Vagina (tissue), 2 donors: ENCODE data around the gene CREG2.
"Not testable (repeated sequence)": the region's sequence is repeated elsewhere in the genome, so short reads cannot be mapped to it uniquely, and the experiment has no call there.

Experiments used
- CTCF ChIP-seq, 3 experiments: fragments of 450-650 bp in 2 of 3; fragments of 200-600 bp in 1 of 3; sonication (generic) in 1 of 3; IDR thresholded peaks; one replicate each; pipeline ENCODE4 v1.5.1; 2017 to 2019; ENCODE audit warnings: antibody characterized with exemption in 3 of 3, mild to moderate bottlenecking in 2 of 3, moderate library complexity in 2 of 3
- POLR2A ChIP-seq, 2 donors: fragments of 450-650 bp; IDR thresholded peaks; one replicate each; pipeline ENCODE4 v1.6.1; 2017; ENCODE audit warnings: antibody characterized with exemption in 2 of 2, mild to moderate bottlenecking in 2 of 2, moderate library complexity in 2 of 2
- POLR2AphosphoS5 ChIP-seq, 2 donors: sonication (generic); formaldehyde crosslinking; IDR thresholded peaks; one replicate each; pipeline ENCODE4 v1.9.0; 2017; ENCODE audit warnings: antibody characterized with exemption in 2 of 2, mild to moderate bottlenecking in 2 of 2, low read depth in 1 of 2; ENCODE audit not compliant: insufficient read depth in 1 of 2

DNA sequence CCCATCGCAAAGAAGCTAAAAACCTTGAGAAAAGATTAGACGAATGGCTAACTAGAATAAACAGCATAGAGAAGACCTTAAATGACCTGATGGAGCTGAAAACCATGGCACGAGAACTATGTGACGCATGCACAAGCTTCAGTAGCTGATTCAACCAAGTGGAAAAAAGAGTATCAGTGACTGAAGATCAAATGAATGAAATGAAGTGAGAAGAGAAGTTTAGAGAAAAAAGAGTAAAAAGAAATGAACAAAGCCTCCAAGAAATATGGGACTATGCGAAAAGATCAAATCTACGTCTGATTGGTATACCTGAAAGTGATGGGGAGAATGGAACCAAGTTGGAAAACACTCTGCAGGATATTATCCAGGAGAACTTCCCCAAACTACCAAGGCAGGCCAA is 70.7 kb downstream of the CREG2 start:
- not testable (repeated sequence) for TF ChIP-seq POLR2A (IDR thresholded peaks at IDR 0.05); CTCF (IDR thresholded peaks at IDR 0.05); POLR2AphosphoS5 (IDR thresholded peaks at IDR 0.05; ENCODE audit: insufficient read depth in 1 of 2, low read depth in 1 of 2)
